GM12801 (cell line): ENCODE results near the gene ELFN1.

ENCODE experiments used
- CTCF ChIP-seq: IDR thresholded peaks from one replicate; pipeline ENCODE4 v1.5.1; 2011; ENCODE audit warnings: control low read depth; ENCODE audit not compliant: insufficient read length; ENCODE audit errors: extremely low read depth

ELFN1 gene

GRCh38 chr7:1744296-1745017 lies 74.4 kb downstream of the ELFN1 start:
- no peak for TF ChIP-seq CTCF

DNA sequence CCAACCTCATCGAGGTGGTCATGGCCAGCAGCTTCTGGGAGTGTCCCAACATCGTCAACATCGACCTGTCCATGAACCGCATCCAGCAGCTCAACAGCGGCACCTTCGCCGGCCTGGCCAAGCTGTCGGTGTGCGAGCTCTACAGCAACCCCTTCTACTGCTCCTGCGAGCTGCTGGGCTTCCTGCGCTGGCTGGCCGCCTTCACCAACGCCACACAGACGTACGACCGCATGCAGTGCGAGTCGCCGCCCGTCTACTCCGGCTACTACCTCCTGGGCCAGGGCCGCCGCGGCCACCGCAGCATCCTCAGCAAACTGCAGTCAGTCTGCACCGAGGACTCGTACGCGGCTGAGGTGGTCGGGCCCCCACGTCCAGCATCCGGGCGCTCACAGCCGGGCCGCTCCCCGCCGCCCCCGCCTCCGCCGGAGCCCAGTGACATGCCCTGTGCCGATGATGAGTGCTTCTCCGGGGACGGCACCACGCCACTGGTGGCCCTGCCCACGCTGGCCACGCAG lies 75.0 kb downstream of the ELFN1 start:
- no peak for TF ChIP-seq CTCF

GRCh38 chr7:1745576-1746490 lies 75.8 kb downstream of the ELFN1 start:
- no peak for TF ChIP-seq CTCF

GRCh38 chr7:1746491-1746975 lies 76.5 kb downstream of the ELFN1 start:
- TF ChIP-seq CTCF = no peak

DNA sequence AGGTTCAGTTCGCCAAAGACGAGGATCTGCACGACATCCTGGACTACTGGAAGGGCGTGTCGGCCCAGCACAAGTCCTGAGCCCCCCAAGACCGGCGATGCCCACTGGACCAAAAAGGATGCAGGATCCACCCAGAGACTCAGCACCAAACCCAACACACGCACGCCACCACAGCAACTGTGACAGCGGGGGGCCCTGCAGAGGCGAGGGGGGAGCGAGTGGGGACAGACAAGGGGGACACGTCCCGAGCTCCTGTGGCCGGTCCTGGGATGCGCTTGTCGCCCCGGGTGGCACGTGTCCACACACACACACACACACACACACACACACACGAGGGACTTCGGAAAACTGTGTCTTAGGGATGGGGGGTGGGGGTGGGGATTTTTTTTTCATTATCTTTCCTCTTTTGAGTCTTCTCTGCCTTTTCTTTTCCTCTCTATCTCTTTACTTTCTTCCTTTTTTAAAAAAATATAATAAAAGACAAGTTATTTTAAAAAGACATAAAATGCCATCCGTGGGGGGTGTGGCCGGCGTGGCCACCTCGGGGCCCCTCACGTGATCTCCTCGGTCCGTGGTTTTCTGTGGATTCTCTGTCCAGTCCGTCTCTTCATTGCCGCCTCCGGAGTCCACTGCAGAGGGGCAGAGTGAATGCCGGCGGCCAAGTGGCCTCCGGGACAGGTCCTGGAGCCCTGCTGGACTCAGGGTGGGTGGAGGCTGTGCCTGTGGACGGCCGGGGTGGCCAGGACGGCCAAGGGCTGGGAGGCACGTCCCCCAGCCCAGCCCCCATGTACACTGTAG lies 77.1 kb downstream of the ELFN1 start:
- no peak for TF ChIP-seq CTCF

GRCh38 chr7:1748076-1748838 lies 78.2 kb downstream of the ELFN1 start:
- TF ChIP-seq CTCF = no peak
